Tibial nerve (tissue), 4 donors: ENCODE results near the gene ZNF335. TPM values are rescaled to one million over a fixed set of nuclear protein-coding genes. Genes with fewer than 3 reads are reported as not detected.

Experiments
- DNase-seq, 2 donors: peaks; one replicate each; pipeline ENCODE4 v3.0.0-alpha.2; 2019; ENCODE audit warnings: low spot score in 2 of 2
- H3K27ac ChIP-seq, 4 donors: fragments of 200-600 bp; sonication (generic) in 3 of 4; one replicate each; pipeline ENCODE4 v1.5.1; 2017 to 2019; ENCODE audit warnings: mild to moderate bottlenecking in 1 of 4
- H3K27me3 ChIP-seq, 2 donors: fragments of 200-600 bp; sonication (generic) in 1 of 2; one replicate each; pipeline versions ENCODE4 v1.5.1 to v1.6.0; 2017 to 2019
- H3K36me3 ChIP-seq, 3 donors: fragments of 200-600 bp; sonication (generic); one replicate each; pipeline ENCODE4 v1.5.1; 2018 to 2019
- H3K4me1 ChIP-seq, 4 donors: fragments of 200-600 bp; sonication (generic) in 3 of 4; one replicate each; pipeline ENCODE4 v1.5.1; 2017 to 2019
- H3K4me3 ChIP-seq, 4 donors: fragments of 200-600 bp; sonication (generic) in 3 of 4; one replicate each; pipeline ENCODE4 v1.5.1; 2017 to 2019; ENCODE audit warnings: mild to moderate bottlenecking in 1 of 4, moderate library complexity in 1 of 4
- H3K9me3 ChIP-seq, 4 donors: fragments of 200-600 bp; sonication (generic) in 3 of 4; one replicate each; pipeline ENCODE4 v1.5.1; 2017 to 2019
- CTCF ChIP-seq, 5 experiments: fragments of 200-600 bp in 3 of 5; fragments of 450-650 bp in 2 of 5; sonication (generic) in 3 of 5; IDR thresholded peaks; one replicate each; pipeline ENCODE4 v1.5.1; 2016 to 2019; ENCODE audit warnings: antibody characterized with exemption in 5 of 5, mild to moderate bottlenecking in 3 of 5, moderate library complexity in 2 of 5
- EP300 ChIP-seq, 2 donors: sonication (generic); formaldehyde crosslinking; IDR thresholded peaks; one replicate each; pipeline ENCODE4 v1.6.1; 2017; ENCODE audit warnings: antibody characterized with exemption in 2 of 2, mild to moderate bottlenecking in 1 of 2
- POLR2A ChIP-seq, 2 donors: fragments of 450-650 bp; IDR thresholded peaks; one replicate each; pipeline ENCODE4 v1.6.1; 2017; ENCODE audit warnings: antibody characterized with exemption in 2 of 2, mild to moderate bottlenecking in 2 of 2, moderate library complexity in 2 of 2
- WGBS, 2 donors: methylation state at CpG; one replicate each; pipeline ENCODE4 v1.1.5; 2018; 5-methylcytosine and 5-hydroxymethylcytosine counted together
- total RNA-seq, 4 donors: library from RNA; depleted of rRNA; stranded (reverse); fragments of >200 nt; gene quantifications; one replicate each; pipeline ENCODE4 v1.1.0, GENCODE V29; 2016

ZNF335 gene
- total RNA-seq, 4 donors from 2014 or later, result 24.3 to 42.3 (median 28.6) TPM

GRCh38 chr20:45921337-45922189, 50.4 kb downstream of the ZNF335 start:
- TF ChIP-seq EP300 (IDR thresholded peaks at IDR 0.05), result no peak
- no peak for TF ChIP-seq POLR2A (IDR thresholded peaks at IDR 0.05)
- no peak for TF ChIP-seq CTCF (IDR thresholded peaks at IDR 0.05)
- no peak overlapping the region for H3K4me3 ChIP-seq
- peaks cover 0 to 63% (median 29%) of the 10 kb centered on the region in 4 donors for H3K4me1 ChIP-seq
- 84% methylated on average over 11 of the region's 11 CpGs for WGBS, 2 donors
- no peaks in the 10 kb centered on the region for H3K27me3 ChIP-seq
- no peak for DNase-seq
- no peaks in the 10 kb centered on the region for H3K9me3 ChIP-seq
- no peak overlapping the region for H3K27ac ChIP-seq
- H3K36me3 ChIP-seq, result no peaks in the 10 kb centered on the region

- Histone ChIP-seq H3K27me3 (no peaks in the 10 kb centered on the region), H3K27ac (peak overlapping the region; percentile 32 to 90 (median 66)), H3K9me3 (no peaks in the 10 kb centered on the region), H3K4me3 (no peak overlapping the region), H3K36me3 (no peaks in the 10 kb centered on the region), H3K4me1 (peaks cover 0 to 62% (median 29%) of the 10 kb centered on the region in 4 donors)
- DNase-seq, result no peak
- TF ChIP-seq POLR2A (IDR thresholded peaks at IDR 0.05) (no peak), EP300 (IDR thresholded peaks at IDR 0.05) (no peak), CTCF (IDR thresholded peaks at IDR 0.05) (no peak)
- WGBS, 2 donors, result 67% methylated on average over 9 of the region's 9 CpGs
These were observed 51.3 kb downstream of the ZNF335 start for GRCh38 chr20:45920462-45921336.

GRCh38 chr20:45919542-45920399, 52.2 kb downstream of the ZNF335 start:
- TF ChIP-seq CTCF (IDR thresholded peaks at IDR 0.05), result no peak
- TF ChIP-seq EP300 (IDR thresholded peaks at IDR 0.05), result peak in 1 of 2 donors; percentile 52
- no peak for TF ChIP-seq POLR2A (IDR thresholded peaks at IDR 0.05)
- Histone ChIP-seq H3K36me3 (no peaks in the 10 kb centered on the region), H3K4me1 (peaks cover 0 to 52% (median 28%) of the 10 kb centered on the region in 4 donors), H3K4me3 (no peak overlapping the region), H3K27me3 (no peaks in the 10 kb centered on the region), H3K27ac (peak overlapping the region; percentile 32 to 90 (median 76)), H3K9me3 (no peaks in the 10 kb centered on the region)
- 25 to 31% methylated on average over 9 to 11 of the region's 11 CpGs for WGBS, 2 donors
- peak; percentile 77 to 82 for DNase-seq

GRCh38 chr20:45918779-45919537, 53.0 kb downstream of the ZNF335 start:
- Histone ChIP-seq H3K27ac (peak overlapping the region; percentile 32 to 90 (median 76)), H3K9me3 (no peaks in the 10 kb centered on the region), H3K27me3 (no peaks in the 10 kb centered on the region), H3K4me3 (no peak overlapping the region), H3K36me3 (no peaks in the 10 kb centered on the region), H3K4me1 (peaks cover 0 to 44% (median 22%) of the 10 kb centered on the region in 4 donors)
- 85 to 87% methylated on average over 12 of the region's 12 CpGs for WGBS, 2 donors
- no peak for DNase-seq
- no peak for TF ChIP-seq EP300 (IDR thresholded peaks at IDR 0.05)
- no peak for TF ChIP-seq POLR2A (IDR thresholded peaks at IDR 0.05)
- TF ChIP-seq CTCF (IDR thresholded peaks at IDR 0.05), result no peak
